BE2C (cell line): ENCODE measurements around the gene STK11. TPM values are rescaled to one million over a fixed set of nuclear protein-coding genes. Genes with fewer than 3 reads are reported as not detected.
A peak's percentile ranks its signal among the peaks of the same experiment; 100 is the strongest.

Experiments used
- DNase-seq: peaks from one replicate; pipeline ENCODE4 v3.0.0-alpha.2; 2020
- H3K27me3 ChIP-seq: fragments of 250-450 bp; sonication (Bioruptor Pico); 2 replicates; pipeline ENCODE4 v1.5.1; 2020; ENCODE audit warnings: mild to moderate bottlenecking
- H3K36me3 ChIP-seq: fragments of 250-450 bp; sonication (Bioruptor Pico); 2 replicates; pipeline ENCODE4 v1.5.1; 2020; ENCODE audit warnings: mild to moderate bottlenecking
- H3K4me1 ChIP-seq: fragments of 250-450 bp; sonication (Bioruptor Pico); 2 replicates; pipeline ENCODE4 v1.5.1; 2020
- H3K4me3 ChIP-seq: 2 replicates; pipeline ENCODE4 v1.5.1; 2011; ENCODE audit warnings: low read depth, low read length
- H3K9me3 ChIP-seq: fragments of 250-450 bp; sonication (Bioruptor Pico); 2 replicates; pipeline ENCODE4 v1.5.1; 2020
- CTCF ChIP-seq: IDR thresholded peaks from 2 replicates; pipeline ENCODE4 v1.5.1; 2012; ENCODE audit warnings: mild to moderate bottlenecking, low read depth, low read length
- polyA plus RNA-seq: library from polyadenylated mRNA; unstranded; fragments of >200 nt; gene quantifications from one replicate; pipeline ENCODE4 v1.2.1, GENCODE V29; 2012; ENCODE audit warnings: low read depth, missing spikeins; ENCODE audit not compliant: insufficient read length, insufficient read depth

STK11 gene
- 71.2 TPM for polyA plus RNA-seq

GRCh38 chr19:1205114-1206099 lies at the start of gene STK11:
Gene STK11 (plus strand): TSS chr19:1205778. CDS start chr19:1206914, 1,136 bp downstream.
- Histone ChIP-seq H3K4me1 (no peaks in the 10 kb centered on the region; the same call in 1 of the 2 replicates), H3K36me3 (peaks cover 14% of the 10 kb centered on the region), H3K4me3 (peak within 1 kb of the TSS; percentile 90), H3K27me3 (no peaks in the 10 kb centered on the region), H3K9me3 (no peaks in the 10 kb centered on the region)
- TF ChIP-seq CTCF, result no peak
- DNase-seq, result peak; percentile 99

GRCh38 chr19:1156305-1156801 lies 49.2 kb upstream of the STK11 start:
- no peak for DNase-seq
- peaks cover 7% of the 10 kb centered on the region for H3K36me3 ChIP-seq
- no peaks in the 10 kb centered on the region for H3K9me3 ChIP-seq
- no peaks in the 10 kb centered on the region for H3K27me3 ChIP-seq
- H3K4me1 ChIP-seq, result peaks cover 6% of the 10 kb centered on the region
- no peak overlapping the region for H3K4me3 ChIP-seq
- TF ChIP-seq CTCF, result no peak

- TF ChIP-seq CTCF, result no peak
- no peak for DNase-seq
- no peak overlapping the region for H3K4me3 ChIP-seq
- H3K27me3 ChIP-seq, result no peaks in the 10 kb centered on the region
- no peaks in the 10 kb centered on the region for H3K9me3 ChIP-seq
- H3K4me1 ChIP-seq, result peaks cover 6% of the 10 kb centered on the region
- peaks cover 7% of the 10 kb centered on the region for H3K36me3 ChIP-seq
These were observed 48.6 kb upstream of the STK11 start for GRCh38 chr19:1156830-1157615.

GRCh38 chr19:1157931-1158884 lies 47.4 kb upstream of the STK11 start:
- no peak for DNase-seq
- Histone ChIP-seq H3K4me1 (peaks cover 6% of the 10 kb centered on the region), H3K36me3 (peaks cover 7% of the 10 kb centered on the region), H3K4me3 (no peak overlapping the region), H3K9me3 (no peaks in the 10 kb centered on the region), H3K27me3 (no peaks in the 10 kb centered on the region)
- TF ChIP-seq CTCF, result no peak

GRCh38 chr19:1158885-1159448 lies 46.6 kb upstream of the STK11 start:
- Histone ChIP-seq H3K4me1 (peaks cover 6% of the 10 kb centered on the region), H3K4me3 (no peak overlapping the region), H3K9me3 (no peaks in the 10 kb centered on the region), H3K27me3 (no peaks in the 10 kb centered on the region), H3K36me3 (no peaks in the 10 kb centered on the region; the same call in 1 of the 2 replicates)
- no peak for TF ChIP-seq CTCF
- no peak for DNase-seq
